Spleen (tissue), 11 donors: ENCODE data around the gene CEP152. TPM values are rescaled to one million over a fixed set of nuclear protein-coding genes. Genes with fewer than 3 reads are reported as not detected.

Source experiments
- DNase-seq: peaks from one replicate; pipeline ENCODE4 v3.0.0-alpha.2; 2020
- H3K27ac ChIP-seq, 8 donors: fragments of 200-600 bp; sonication (generic) in 7 of 8; 1 replicate in 4 of 8; 2 replicates in 4 of 8; pipeline versions ENCODE4 v1.5.0 to v1.8.0; 2016 to 2021; ENCODE audit warnings: inconsistent platforms in 4 of 8, mild to moderate bottlenecking in 4 of 8, moderate library complexity in 1 of 8
- H3K27me3 ChIP-seq, 7 donors: fragments of 200-600 bp; sonication (generic) in 6 of 7; replicated peaks in 1 of 7; 1 replicate in 4 of 7; 2 replicates in 3 of 7; pipeline versions ENCODE4 v1.5.0 to v1.8.0; 2016 to 2021; ENCODE audit warnings: inconsistent platforms in 3 of 7, mild to moderate bottlenecking in 1 of 7
- H3K36me3 ChIP-seq, 6 donors: fragments of 200-600 bp; sonication (generic) in 5 of 6; 1 replicate in 4 of 6; 2 replicates in 2 of 6; pipeline versions ENCODE4 v1.5.0 to v1.8.0; 2016 to 2021; ENCODE audit warnings: inconsistent platforms in 2 of 6
- H3K4me1 ChIP-seq, 6 donors: fragments of 200-600 bp; sonication (generic) in 5 of 6; 1 replicate in 3 of 6; 2 replicates in 3 of 6; pipeline versions ENCODE4 v1.5.0 to v1.8.0; 2016 to 2021; ENCODE audit warnings: inconsistent platforms in 3 of 6
- H3K4me3 ChIP-seq, 8 donors: fragments of 200-600 bp; sonication (generic) in 7 of 8; 1 replicate in 4 of 8; 2 replicates in 4 of 8; pipeline versions ENCODE4 v1.5.0 to v1.8.0; 2016 to 2021; ENCODE audit warnings: inconsistent platforms in 4 of 8, mild to moderate bottlenecking in 4 of 8, moderate library complexity in 2 of 8
- H3K9me3 ChIP-seq, 8 donors: fragments of 200-600 bp; sonication (generic) in 7 of 8; 1 replicate in 4 of 8; 2 replicates in 4 of 8; pipeline versions ENCODE4 v1.5.0 to v1.8.0; 2016 to 2021; ENCODE audit warnings: inconsistent platforms in 4 of 8
- CTCF ChIP-seq, 11 experiments: fragments of 200-600 bp in 7 of 11; fragments of 450-650 bp in 4 of 11; sonication (generic) in 4 of 11; IDR thresholded peaks in 8 of 11; conservative IDR thresholded peaks in 3 of 11; 1 replicate in 7 of 11; 2 replicates in 4 of 11; pipeline versions ENCODE4 v1.4.0 to v1.8.0; 2016 to 2021; ENCODE audit warnings: antibody characterized with exemption in 11 of 11, inconsistent platforms in 4 of 11, mild to moderate bottlenecking in 1 of 11
- POLR2A ChIP-seq, 3 donors: fragments of 450-650 bp; IDR thresholded peaks; one replicate each; pipeline ENCODE4 v1.5.1; 2017; ENCODE audit warnings: antibody characterized with exemption in 3 of 3, mild to moderate bottlenecking in 1 of 3
- POLR2AphosphoS5 ChIP-seq, 3 donors: sonication (generic); formaldehyde crosslinking; IDR thresholded peaks; one replicate each; pipeline ENCODE4 v1.5.1; 2017; ENCODE audit warnings: antibody characterized with exemption in 3 of 3
- WGBS, 5 donors: extraction: QIAGEN DNeasy Blood & Tissue Kit in 3 of 5; methylation state at CpG; one replicate each; pipeline versions ENCODE4 v1.1.5 to v1.1.7; 2013 to 2018; 5-methylcytosine and 5-hydroxymethylcytosine counted together
- intact Hi-C: fragments of 100-400 bp; cut with DNase I; formaldehyde crosslinking; loops from one replicate; pipeline ENCODE4 v1.15.0; 2023; ENCODE audit warnings: low total_unique reads
- polyA plus RNA-seq, 3 donors: library from polyadenylated mRNA; stranded (reverse); fragments of 200-250 nt; gene quantifications; one replicate each; pipeline ENCODE4 v1.2.1, GENCODE V29; 2013
- total RNA-seq, 7 donors: library from RNA; depleted of rRNA in 3 of 7; stranded (reverse); fragments of >200 nt in 3 of 7; fragmentation: NEBNext Ultra II Directional in 4 of 7; extraction: Animal tissue kit (Norgen Biotek cat#: 25700) in 4 of 7; gene quantifications; one replicate each; pipeline versions ENCODE4 v1.1.0 to v1.2.1, GENCODE V29; 2016 to 2021
- donor health status: healthy with polysubstance abuse.
- donor health status: DM: no; HTN: no; CAD: no; lungs with moderate emphysema.
- donor health status: DM: no; HTN: no; CAD: no.
- donor health status: Bipolar disorder and iron deficiency.
- donor health status: healthy.
- donor health status: DM: no; HTN: no; CAD: no.
- donor health status: DM: yes; HTN: yes; CAD: no.

The CEP152 gene
- total and polyA plus RNA-seq, 10 donors = 1.2 to 15.1 (median 7.5) TPM

GRCh38 chr15:48702569-48703236, 108.2 kb downstream of the CEP152 start:
- no peak overlapping the region for H3K4me3 ChIP-seq
- no peak for DNase-seq
- H3K27ac ChIP-seq = no peak overlapping the region
- peaks cover 0 to 26% (median 17%) of the 10 kb centered on the region in 8 donors for H3K9me3 ChIP-seq
- intact Hi-C loops = no loop called here
- 84 to 95% (median 89%) methylated on average over 2 of the region's 2 CpGs for WGBS, 5 donors
- no peaks in the 10 kb centered on the region for H3K27me3 ChIP-seq
- H3K36me3 ChIP-seq = no peaks in the 10 kb centered on the region
- TF ChIP-seq CTCF (IDR thresholded peaks at IDR 0.05 in 8 of 11, conservative IDR thresholded peaks at IDR 0.05 in 3 of 11) (no peak), POLR2AphosphoS5 (IDR thresholded peaks at IDR 0.05) (no peak), POLR2A (IDR thresholded peaks at IDR 0.05) (no peak)
- H3K4me1 ChIP-seq = no peaks in the 10 kb centered on the region

- no peak overlapping the region for H3K4me3 ChIP-seq
- intact Hi-C loops = no loop called here
- no peak for DNase-seq
- H3K36me3 ChIP-seq = no peaks in the 10 kb centered on the region
- TF ChIP-seq POLR2A (IDR thresholded peaks at IDR 0.05) (no peak), POLR2AphosphoS5 (IDR thresholded peaks at IDR 0.05) (no peak), CTCF (IDR thresholded peaks at IDR 0.05 in 8 of 11, conservative IDR thresholded peaks at IDR 0.05 in 3 of 11) (no peak)
- WGBS, 5 donors = 50 to 62% (median 59%) methylated on average over 3 of the region's 3 CpGs
- H3K9me3 ChIP-seq = no peaks in the 10 kb centered on the region
- no peaks in the 10 kb centered on the region for H3K27me3 ChIP-seq
- H3K4me1 ChIP-seq = no peaks in the 10 kb centered on the region
- no peak overlapping the region for H3K27ac ChIP-seq
Observed at GRCh38 chr15:48696627-48697312, 114.1 kb downstream of the CEP152 start.

GRCh38 chr15:48695827-48696573, 114.9 kb downstream of the CEP152 start:
- Histone ChIP-seq H3K27me3 (no peaks in the 10 kb centered on the region), H3K4me3 (no peak overlapping the region), H3K4me1 (no peaks in the 10 kb centered on the region), H3K9me3 (no peaks in the 10 kb centered on the region), H3K36me3 (no peaks in the 10 kb centered on the region), H3K27ac (no peak overlapping the region)
- WGBS, 5 donors = 67 to 79% (median 75%) methylated on average over 6 of the region's 6 CpGs
- TF ChIP-seq POLR2A (IDR thresholded peaks at IDR 0.05) = no peak
- no peak for DNase-seq
- intact Hi-C loops = no loop called here

GRCh38 chr15:48695088-48695826, 115.6 kb downstream of the CEP152 start:
- H3K4me1 ChIP-seq = no peaks in the 10 kb centered on the region
- no peak overlapping the region for H3K27ac ChIP-seq
- no peaks in the 10 kb centered on the region for H3K36me3 ChIP-seq
- no peak for DNase-seq
- H3K4me3 ChIP-seq = no peak overlapping the region
- no peak for TF ChIP-seq POLR2A (IDR thresholded peaks at IDR 0.05)
- TF ChIP-seq POLR2AphosphoS5 (IDR thresholded peaks at IDR 0.05) = no peak
- no peak for TF ChIP-seq CTCF (IDR thresholded peaks at IDR 0.05 in 8 of 11, conservative IDR thresholded peaks at IDR 0.05 in 3 of 11)
- no peaks in the 10 kb centered on the region for H3K27me3 ChIP-seq
- H3K9me3 ChIP-seq = no peaks in the 10 kb centered on the region
- intact Hi-C loops = no loop called here
